HG03520 (cell line): Measurements from ENCODE around the gene L1TD1.
"Not testable (repeated sequence)": the region's sequence is repeated elsewhere in the genome, so short reads cannot be mapped to it uniquely, and the experiment has no call there.

Experiments used
- ATAC-seq: cut with Tn5 transposase; IDR thresholded peaks from one replicate; pipeline ENCODE4 v1.9.1; 2021; ENCODE audit warnings: mild to moderate bottlenecking, moderate library complexity; ENCODE audit not compliant: unreplicated experiment

The L1TD1 gene, protein sequence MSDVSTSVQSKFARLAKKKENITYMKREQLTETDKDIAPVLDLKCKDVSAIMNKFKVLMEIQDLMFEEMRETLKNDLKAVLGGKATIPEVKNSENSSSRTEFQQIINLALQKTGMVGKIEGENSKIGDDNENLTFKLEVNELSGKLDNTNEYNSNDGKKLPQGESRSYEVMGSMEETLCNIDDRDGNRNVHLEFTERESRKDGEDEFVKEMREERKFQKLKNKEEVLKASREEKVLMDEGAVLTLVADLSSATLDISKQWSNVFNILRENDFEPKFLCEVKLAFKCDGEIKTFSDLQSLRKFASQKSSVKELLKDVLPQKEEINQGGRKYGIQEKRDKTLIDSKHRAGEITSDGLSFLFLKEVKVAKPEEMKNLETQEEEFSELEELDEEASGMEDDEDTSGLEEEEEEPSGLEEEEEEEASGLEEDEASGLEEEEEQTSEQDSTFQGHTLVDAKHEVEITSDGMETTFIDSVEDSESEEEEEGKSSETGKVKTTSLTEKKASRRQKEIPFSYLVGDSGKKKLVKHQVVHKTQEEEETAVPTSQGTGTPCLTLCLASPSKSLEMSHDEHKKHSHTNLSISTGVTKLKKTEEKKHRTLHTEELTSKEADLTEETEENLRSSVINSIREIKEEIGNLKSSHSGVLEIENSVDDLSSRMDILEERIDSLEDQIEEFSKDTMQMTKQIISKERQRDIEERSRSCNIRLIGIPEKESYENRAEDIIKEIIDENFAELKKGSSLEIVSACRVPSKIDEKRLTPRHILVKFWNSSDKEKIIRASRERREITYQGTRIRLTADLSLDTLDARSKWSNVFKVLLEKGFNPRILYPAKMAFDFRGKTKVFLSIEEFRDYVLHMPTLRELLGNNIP

DNA sequence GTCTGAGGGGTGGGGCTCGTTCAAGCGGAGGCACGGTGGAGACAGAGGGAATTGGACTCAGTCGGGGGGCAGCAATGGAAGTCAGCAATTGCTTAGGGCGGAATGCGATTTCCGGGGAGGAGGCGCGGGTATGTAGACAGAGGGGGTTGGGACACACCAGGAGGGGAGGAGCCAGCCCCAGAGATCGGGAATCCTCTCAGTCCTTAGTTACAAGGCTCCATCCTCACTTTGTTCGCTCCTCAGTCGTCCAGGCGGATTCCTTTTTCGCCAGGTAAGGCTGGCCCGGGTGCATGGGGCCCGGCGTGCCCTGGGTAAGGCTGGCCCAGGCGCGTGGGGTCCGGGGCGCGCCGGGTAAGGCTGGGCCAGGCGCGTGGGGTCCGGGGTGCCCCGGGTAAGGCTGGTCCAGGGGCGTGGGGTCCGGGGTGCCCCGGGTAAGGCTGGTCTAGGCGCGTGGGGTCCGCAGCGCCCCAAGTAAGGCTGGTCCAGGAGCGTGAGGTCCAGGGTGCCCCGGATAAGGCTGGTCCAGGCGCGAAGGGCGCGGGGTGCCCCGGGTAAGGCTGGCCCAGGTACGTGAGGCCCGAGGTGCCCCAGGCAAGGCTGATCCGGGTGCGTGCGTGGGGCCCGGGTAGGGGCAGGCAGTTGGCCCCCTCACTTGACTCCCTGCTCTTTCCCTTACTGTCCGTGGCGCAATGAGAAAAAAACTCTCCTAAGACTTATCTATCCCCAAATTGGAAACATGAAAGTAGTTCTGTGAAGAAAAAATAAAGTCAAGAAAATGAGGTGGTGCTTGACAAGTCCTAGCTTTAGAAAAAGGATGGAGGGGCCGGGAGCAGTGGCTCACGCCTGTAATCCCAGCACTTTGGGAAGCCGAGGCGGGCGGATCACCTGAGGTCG is at the start of gene L1TD1:
TSS of gene L1TD1 (plus strand) at position 199 of the 894 bp plus-strand sequence. CDS start 11,780 bp downstream, outside the sequence.
- ATAC-seq, result no peak

DNA sequence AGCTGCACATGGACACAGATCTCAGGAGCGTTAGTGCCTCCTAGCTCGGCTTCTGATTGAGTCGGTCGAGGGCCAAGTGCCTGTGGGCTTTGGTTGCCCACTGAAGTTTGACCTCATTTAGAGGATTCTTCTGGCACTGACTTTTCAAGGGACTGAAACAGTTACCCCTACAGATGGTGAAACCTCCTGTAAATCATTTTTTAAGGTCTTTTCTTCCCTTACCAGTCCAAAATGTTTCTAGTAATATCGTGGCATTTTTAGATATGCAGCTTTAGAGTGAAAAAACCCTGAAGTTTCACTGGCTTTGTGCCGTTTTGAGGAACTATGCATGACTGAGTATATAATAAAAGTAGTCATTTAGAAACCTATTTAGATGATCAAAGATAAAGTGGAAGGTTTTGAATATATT is 34.7 kb upstream of the L1TD1 start:
- ATAC-seq, result no peak

DNA sequence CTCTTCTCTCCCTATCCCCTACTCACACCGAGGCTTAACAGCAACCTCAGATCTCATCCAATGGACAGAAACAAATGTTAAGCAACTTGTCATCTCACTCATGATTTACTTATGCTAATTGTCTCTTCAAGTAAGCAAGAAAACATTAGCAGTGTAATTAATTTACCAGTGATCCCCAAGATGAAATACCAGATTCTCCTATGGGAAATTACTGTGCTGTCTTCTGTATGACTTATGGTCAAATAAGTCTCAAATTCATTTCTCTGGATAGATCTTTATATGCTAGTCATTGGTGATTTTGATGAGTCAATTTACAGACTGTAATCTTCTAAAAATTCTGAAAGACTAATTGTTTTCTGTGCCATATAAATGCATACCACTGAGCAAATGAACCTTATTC is 32.9 kb upstream of the L1TD1 start:
- ATAC-seq, result no peak

DNA sequence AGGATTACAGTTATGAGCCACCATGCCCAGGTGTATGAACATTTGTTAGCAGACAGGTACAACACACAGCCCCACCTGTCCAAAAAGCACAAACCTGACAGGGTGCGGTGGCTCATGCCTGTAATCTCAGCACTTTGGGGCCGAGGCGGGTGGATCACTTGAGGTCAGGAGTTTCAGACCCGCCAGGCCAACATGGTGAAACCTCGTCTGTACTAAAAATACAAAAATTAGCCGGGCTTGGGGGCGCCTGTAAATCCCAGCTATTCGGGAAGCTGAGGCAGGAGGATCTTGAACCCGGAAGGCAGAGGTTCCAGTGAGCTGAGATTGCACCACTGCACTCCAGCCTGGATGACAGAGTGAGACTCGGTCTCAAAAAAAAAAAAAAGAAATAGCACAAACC is 24.3 kb upstream of the L1TD1 start:
- not testable (repeated sequence) for ATAC-seq

DNA sequence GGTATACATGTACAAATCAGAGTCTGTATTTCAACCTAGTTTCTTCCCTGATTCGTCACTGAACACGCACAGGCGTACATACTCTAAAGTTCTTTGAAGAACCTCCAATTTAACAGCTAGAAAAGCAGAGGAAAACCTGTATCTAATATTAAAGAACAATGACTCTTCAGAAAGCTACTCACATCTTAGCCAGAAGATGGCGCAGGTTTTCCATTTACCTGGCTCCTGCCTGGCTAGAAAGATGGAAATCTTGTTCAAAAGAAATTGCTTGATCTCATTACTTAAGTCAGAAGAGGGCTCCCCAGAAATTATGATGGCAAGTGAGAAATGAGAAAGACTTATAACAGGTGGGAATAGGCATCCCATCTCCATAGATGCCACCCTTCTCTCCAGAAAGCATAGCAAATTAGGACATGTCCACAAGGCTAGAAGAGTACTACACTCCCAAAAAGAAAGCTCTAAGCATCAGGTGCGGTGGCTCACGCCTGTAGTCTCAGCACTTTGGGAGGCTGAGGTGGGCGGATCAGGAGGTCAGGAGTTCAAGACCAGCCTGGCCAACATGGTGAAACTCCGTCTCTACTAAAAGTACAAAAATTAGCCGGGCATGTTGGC is 19.0 kb upstream of the L1TD1 start:
- no peak for ATAC-seq

DNA sequence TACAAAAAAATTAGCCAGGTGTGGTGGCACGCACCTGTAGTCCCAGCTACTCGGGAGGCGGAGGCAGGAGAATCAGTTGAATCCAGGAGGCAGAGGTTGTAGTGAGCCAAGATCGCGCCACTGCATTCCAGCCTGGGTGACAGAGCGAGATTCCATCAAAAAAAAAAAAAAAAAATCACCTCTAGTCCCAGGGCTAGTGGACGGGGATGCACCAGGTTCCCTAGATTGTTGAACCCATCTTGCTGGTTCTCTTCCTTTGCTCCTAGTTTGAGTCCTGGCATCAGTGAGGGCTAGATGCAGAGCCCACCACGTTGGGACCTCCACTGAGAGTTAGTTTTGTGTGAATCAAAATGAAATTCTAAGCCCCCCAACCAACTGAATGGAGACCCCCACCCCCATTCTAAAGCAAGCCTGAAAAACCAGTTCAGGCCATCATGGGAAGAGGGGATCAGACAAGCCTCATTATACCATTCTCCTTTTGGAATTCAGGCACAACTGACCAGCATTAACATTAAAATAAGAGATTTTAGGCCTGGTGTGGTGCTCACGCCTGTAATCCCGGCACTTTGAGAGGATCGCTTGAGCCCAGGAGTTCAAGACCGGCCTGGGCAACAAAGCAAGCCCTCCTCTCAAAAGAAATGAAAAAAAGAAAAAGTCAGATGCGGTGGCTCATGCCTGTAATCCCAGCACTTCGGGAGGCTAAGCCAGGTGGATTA is 17.9 kb upstream of the L1TD1 start:
- ATAC-seq, result no peak

DNA sequence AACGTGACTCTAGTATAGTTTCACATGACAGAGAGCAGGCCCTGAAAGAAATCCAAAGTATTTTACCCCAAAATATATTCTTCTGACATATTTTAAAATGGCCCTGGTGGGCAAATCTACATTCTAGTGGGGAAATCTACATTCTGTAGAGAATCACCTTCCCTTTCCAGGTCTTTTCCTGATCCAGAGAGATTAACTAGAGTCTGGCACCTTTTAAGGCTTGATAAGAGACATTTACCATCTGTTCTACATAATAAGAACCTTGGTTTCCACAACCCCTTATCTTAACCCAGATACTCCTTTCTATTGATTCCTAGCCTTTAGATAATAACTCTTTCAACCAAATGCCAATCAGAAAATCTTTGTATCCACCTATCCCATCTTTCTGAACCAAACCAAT is 17.0 kb upstream of the L1TD1 start:
- ATAC-seq, result no peak

DNA sequence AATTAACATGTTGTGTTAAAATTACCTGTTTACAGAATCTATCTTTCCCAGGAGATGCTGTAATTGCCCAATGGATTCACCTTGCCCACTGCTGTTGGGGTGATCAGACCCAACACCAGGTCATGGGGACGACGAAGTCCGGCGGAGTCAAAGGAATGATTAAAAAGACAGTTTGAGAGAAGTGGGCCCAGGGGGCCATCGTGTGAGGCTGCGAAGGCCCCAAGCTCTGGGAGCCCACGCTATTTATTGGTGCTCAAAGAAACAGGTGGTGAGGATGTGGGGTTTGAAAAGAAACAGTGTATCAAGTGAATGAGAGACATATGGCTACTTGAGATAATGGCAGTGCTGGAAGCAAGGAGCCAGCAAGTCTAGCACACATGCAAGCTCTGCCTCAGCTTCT is 16.3 kb upstream of the L1TD1 start:
- ATAC-seq, result no peak

DNA sequence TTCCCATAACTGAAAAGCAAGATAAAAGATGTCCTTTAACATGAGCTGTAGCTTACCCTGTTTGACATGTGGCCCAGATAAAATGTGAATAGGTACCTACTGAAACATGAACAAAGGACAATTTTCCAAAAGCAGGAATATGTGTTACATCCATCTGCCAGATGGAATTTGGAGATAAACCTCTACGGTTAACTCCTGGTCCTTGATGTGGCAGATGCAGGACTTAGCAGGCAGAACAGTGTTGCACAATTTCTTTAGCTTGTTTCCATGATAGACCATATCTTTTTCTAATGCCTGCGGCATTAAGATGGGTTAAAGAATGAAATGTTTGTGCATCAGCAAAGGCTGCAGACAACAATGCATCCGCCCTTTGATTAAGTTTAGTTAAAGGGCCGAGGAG is 14.6 kb upstream of the L1TD1 start:
- not testable (repeated sequence) for ATAC-seq

DNA sequence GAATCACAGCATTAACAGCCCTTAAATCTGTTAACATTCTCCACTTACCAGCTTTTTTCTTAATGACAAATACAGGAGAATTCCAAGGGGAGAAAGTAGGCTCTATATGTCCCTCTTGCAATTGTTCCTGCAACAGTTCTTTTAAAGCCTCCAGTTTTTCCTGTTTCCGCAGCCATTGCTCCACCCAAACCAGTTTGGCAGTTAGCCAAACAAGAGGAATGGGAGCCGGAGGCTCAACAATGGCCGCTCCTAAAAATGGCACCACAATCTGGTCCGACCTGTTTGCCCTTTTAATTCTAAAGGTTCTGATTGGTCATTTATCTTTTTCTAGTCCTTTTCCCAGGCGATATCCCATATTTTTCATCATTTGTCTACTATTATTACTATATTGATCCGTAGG is 14.0 kb upstream of the L1TD1 start:
- no peak for ATAC-seq

DNA sequence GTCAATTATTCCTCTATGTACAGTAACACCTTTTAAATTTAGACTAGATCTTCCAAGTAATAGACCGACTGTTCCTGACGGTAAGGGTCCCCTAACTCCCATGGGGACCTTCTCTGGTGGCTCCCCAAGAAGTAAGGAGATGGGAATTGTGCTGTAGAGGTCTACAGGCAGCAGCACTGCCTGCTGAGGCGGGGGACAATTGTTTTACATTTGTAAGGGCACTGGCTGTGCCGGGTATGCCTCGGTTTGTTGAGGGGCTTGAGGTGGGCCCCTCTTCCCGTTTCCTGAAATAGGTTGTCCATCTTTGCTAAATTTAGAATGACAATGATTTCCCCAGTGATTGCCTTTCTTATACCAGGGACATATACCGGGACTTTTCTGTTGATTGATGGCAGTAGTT is 13.1 kb upstream of the L1TD1 start:
- no peak for ATAC-seq

DNA sequence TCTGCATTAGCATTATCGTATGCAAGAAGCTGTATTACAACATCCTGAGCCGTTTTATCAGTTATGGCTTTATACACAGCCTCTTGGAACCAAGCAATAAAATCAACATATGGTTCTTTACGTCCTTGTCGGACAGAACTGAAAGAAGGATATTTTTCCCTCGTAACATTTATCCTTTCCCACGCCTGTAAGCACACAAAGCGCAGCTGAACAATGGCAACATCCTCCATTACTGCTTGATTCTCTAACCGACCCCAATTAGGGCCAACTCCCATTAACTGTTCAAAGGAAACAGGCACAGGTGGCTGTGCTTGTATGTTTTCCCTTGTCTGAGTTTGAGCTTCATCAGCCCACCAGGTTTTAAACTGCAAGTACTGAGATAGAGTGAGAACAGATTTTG is 12.5 kb upstream of the L1TD1 start:
- ATAC-seq, result not testable (repeated sequence)

DNA sequence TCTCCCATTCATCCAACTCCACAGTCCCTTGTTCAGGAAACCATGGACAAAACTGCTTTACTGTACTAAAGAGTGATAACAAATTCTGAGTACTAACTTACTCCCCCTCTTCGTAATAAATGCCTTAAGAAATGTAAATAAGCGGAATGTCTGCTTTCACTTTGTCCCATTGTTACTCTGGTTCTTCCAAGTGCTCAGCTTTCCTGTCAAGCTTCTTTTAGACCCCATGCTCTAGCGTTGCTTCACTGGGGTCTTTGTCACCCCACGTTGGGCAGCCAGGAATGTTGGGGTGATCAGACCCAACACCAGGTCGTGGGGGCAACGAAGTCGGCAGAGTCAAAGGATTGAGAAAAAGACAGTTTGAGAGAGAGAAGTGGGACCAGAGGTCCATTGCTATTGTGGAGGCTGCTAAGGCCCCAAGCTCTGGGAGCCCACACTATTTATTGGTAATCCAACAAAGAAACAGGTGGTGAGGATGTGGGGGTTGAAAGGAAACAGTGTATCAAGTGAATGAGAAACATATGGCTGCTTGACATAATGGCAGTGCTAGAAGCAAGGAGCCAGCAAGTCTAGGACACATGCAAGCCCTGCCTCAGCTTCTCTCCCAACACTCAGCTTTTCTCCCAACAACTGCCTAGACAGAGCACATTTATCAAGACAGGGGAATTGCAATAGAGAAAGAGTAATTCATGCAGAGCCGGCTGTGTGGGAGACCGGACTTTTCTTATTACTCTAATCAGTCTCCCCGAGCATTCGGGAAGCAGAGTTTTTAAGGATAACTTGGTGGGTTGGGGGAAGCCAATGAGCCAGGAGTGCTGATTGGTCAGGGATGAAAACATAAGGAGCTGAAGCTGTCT is 11.3 kb upstream of the L1TD1 start:
- ATAC-seq, result not testable (repeated sequence)

DNA sequence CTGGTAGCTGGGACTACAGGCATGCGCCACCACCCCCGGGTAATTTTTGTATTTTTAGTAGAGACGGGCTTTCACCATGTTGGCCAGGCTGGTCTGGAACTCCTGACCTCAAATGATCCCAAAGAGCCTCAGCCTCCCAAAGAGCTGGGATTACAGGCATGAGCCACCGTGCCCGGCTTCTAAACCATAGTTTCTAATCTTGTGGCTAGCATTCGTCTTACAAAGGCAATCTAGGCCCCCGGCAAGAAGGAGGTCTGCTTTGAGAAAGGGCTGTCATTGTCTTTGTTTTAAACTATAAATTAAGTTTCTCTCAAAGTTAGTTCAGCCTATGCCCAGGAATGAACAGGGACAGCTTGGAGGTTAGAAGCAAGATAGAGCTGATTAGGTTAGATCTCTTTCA is 10.3 kb upstream of the L1TD1 start:
- no peak for ATAC-seq

DNA sequence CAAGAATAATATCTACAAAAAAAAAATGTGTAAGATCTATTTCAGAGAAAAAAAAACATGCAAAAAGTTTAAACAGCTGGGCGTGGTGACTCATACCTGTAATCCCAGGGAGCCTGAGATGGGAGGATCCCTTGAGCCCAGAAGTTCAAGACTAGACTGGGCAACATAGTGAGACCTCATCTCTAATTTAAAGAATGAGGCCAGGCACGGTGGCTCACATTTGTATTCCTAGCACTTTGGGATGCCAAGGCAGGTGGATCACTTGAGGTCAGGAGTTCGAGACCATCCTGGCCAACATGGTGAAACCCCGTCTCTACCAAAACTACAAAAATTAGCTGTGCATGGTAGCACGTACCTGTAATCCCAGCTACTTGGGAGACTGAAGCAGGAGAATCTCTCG is 9.4 kb upstream of the L1TD1 start:
- ATAC-seq, result not testable (repeated sequence)

DNA sequence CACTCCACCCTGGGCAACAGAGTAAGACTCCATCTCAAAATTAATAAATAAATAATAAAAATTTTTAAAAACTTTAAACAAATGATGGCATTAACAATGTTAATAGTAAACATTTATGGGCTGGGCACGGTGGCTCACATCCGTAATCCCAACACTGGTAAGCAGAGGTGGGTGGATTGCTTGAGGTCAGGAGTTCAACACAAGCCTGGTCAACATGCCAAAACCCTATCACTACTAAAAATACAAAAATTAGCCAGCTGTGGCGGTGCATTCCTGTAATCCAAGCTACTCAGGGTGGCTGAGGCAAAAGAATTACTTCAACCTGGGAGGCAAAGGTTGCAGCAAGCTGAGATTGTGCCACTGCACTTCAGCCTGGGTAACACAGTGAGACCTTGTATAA is 9.0 kb upstream of the L1TD1 start:
- ATAC-seq, result no peak

DNA sequence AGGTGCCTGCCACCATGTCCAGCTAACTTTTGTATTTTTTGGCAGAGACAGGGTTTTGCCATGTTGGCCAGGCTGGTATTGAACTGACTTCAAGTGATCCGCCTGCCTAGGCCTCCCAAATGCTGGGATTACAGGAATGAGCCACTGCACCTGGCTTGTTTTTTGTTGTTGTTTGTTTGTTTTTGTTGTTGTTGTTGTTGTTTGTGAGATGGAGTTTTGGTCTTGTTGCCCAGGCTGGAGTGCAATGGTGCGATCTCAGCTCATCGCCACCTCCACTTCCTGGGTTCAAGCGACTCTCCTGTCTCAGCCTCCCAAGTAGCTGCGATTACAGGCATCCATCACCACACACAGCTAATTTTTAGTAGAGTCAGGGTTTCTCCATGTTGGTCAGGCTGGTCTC is 7.1 kb upstream of the L1TD1 start:
- ATAC-seq, result no peak

DNA sequence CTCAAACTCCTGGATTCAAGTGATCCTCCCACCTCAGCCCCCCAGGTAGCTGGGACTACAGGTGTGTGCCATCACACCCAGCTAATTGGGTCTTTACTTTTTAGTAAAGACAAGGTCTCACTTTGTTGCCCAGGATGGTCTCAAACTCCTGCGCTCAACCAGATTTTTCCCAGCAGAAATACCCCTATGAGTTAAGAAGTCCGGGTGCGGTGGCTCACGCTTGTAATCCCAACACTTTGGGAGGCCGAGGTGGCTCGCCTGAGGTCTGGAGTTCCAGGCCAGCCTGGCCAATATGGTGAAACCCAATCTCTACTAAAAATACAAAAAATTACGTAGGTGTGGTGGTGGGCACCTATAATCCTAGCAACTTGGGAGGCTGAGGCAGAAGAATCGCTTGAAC is 6.5 kb upstream of the L1TD1 start:
- no peak for ATAC-seq

DNA sequence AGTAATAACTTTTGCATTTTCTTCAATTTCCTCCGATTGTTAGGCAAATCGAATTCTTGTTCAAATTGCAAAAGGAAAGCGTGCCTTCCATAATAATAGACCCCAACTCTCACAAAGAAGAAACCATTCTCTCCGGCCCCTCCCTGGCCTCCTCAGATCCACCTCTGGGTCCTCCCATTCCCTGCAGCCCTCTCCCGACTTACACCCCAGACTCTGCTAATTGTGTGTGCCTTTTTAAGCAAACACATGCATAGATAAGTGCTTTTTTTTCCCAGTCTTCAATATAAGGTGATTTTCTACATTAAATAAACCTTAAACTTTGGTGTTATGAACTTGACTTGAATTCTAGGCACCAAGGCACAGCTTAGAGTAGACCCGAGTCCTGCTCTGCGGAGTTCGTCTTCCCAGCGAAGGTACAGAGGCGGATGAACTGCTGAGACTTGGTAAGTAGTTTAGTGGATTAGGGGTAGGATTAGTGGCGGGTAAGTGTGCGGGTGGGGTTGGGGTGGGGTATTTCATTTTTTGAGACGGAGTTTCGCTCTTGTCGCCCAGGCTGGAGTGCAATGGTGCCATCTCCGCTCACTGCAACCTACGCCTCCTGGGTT is 1.5 kb downstream of the L1TD1 start:
- no peak for ATAC-seq
